H1 (cell line): ENCODE measurements around the gene ARHGEF39. TPM values are rescaled to one million over a fixed set of nuclear protein-coding genes. Genes with fewer than 3 reads are reported as not detected.

ENCODE experiments used
- CTCF ChIA-PET: fragments of 300-600 bp; sonication (Branson Sonifier 250); formaldehyde crosslinking; loops from one replicate; lab custom pipeline; 2021; ENCODE audit not compliant: partially characterized antibody; lab: Charles Lee
- POLR2A ChIA-PET: fragments of 300-600 bp; sonication (Branson Sonifier 250); formaldehyde crosslinking; loops from one replicate; lab custom pipeline; 2021; ENCODE audit warnings: inconsistent platforms; ENCODE audit not compliant: partially characterized antibody; lab: Charles Lee
- DNase-seq, 2 experiments: peaks; one replicate each; pipeline versions ENCODE4 v3.0.0 to v3.0.0-alpha.2; 2010 to 2022; ENCODE audit warnings: low spot score in 2 of 2, low read depth in 1 of 2, mixed read lengths in 1 of 2
- FAIRE-seq: peaks from 2 replicates; lab custom pipeline; 2011; peaks lifted over from hg19 to GRCh38; lab: Jason Lieb, UNC
- H2AFZ ChIP-seq: 2 replicates; pipeline ENCODE4 v1.8.1; 2012; ENCODE audit warnings: low read length, inconsistent platforms
- H2AK5ac ChIP-seq: 2 replicates; pipeline ENCODE4 v1.6.1; 2013; ENCODE audit warnings: low read depth, low read length
- H2BK120ac ChIP-seq: replicated peaks from 2 replicates; pipeline ENCODE3; 2013; ENCODE audit warnings: low read depth, low read length, inconsistent platforms
- H2BK12ac ChIP-seq: 2 replicates; pipeline ENCODE4 v1.6.1; 2013; ENCODE audit warnings: low read depth, low read length
- H2BK15ac ChIP-seq: 2 replicates; pipeline ENCODE4 v1.6.1; 2013; ENCODE audit warnings: low read length
- H2BK20ac ChIP-seq: 2 replicates; pipeline ENCODE4 v1.6.1; 2013; ENCODE audit warnings: low read length
- H2BK5ac ChIP-seq: 2 replicates; pipeline ENCODE4 v1.6.1; 2013; ENCODE audit warnings: low read depth, low read length
- H3K14ac ChIP-seq: 2 replicates; pipeline ENCODE4 v1.6.1; 2013; ENCODE audit warnings: inconsistent platforms; ENCODE audit not compliant: insufficient read length
- H3K18ac ChIP-seq: 2 replicates; pipeline ENCODE4 v1.6.1; 2013; ENCODE audit warnings: low read length; ENCODE audit errors: extremely low read depth
- H3K23ac ChIP-seq: 2 replicates; pipeline ENCODE4 v1.6.1; 2013; ENCODE audit warnings: inconsistent platforms; ENCODE audit not compliant: insufficient read length
- H3K23me2 ChIP-seq: 2 replicates; pipeline ENCODE4 v1.6.1; 2013; ENCODE audit warnings: low read depth, low read length
- H3K27ac ChIP-seq: 2 replicates; pipeline ENCODE4 v1.6.1; 2011; ENCODE audit warnings: low read depth, low read length, inconsistent platforms
- H3K27me3 ChIP-seq, 4 experiments: replicated peaks in 1 of 4; 1 replicate in 1 of 4; 2 replicates in 3 of 4; pipeline versions ENCODE4 v1.6.1 to v1.8.1; 2011 to 2013; ENCODE audit warnings: low read length in 3 of 4, mild to moderate bottlenecking in 3 of 4, inconsistent platforms in 2 of 4, mixed read lengths in 2 of 4, moderate library complexity in 1 of 4; ENCODE audit not compliant: control insufficient read depth in 3 of 4, insufficient read depth in 3 of 4; ENCODE audit errors: extremely low read depth in 1 of 4
- H3K36me3 ChIP-seq, 4 experiments: 2 replicates each; pipeline versions ENCODE4 v1.6.1 to v1.8.1; 2011 to 2013; ENCODE audit warnings: mild to moderate bottlenecking in 4 of 4, low read length in 3 of 4, moderate library complexity in 2 of 4, control low read depth in 1 of 4, inconsistent platforms in 1 of 4; ENCODE audit not compliant: insufficient read depth in 4 of 4, control insufficient read depth in 2 of 4
- H3K4ac ChIP-seq: replicated peaks from 2 replicates; pipeline ENCODE3; 2013; ENCODE audit warnings: low read length, low read depth, mixed read lengths, inconsistent platforms; ENCODE audit not compliant: insufficient read length
- H3K4me1 ChIP-seq, 4 experiments: replicated peaks in 1 of 4; 1 replicate in 1 of 4; 2 replicates in 3 of 4; pipeline versions ENCODE4 v1.6.1 to v1.8.1; 2011 to 2013; ENCODE audit warnings: low read length in 3 of 4, inconsistent platforms in 2 of 4, mixed read lengths in 1 of 4; ENCODE audit not compliant: insufficient read depth in 4 of 4, control insufficient read depth in 3 of 4
- H3K4me2 ChIP-seq, 2 experiments: 2 replicates each; pipeline versions ENCODE4 v1.6.1 to v1.8.1; 2011 to 2013; ENCODE audit warnings: low read depth in 2 of 2, low read length in 2 of 2, control low read depth in 1 of 2, inconsistent platforms in 1 of 2, mild to moderate bottlenecking in 1 of 2; ENCODE audit not compliant: insufficient read depth in 1 of 2
- H3K4me3 ChIP-seq, 4 experiments: fragments of 200-600, 300-600 bp in 1 of 4; sonication (generic), shearing (Covaris generic), sonication (Bioruptor Twin) in 1 of 4; 2 replicates each; pipeline versions ENCODE4 v1.5.1 to v1.8.1; 2011 to 2016; ENCODE audit warnings: low read length in 4 of 4, low read depth in 3 of 4, control low read depth in 2 of 4, inconsistent platforms in 2 of 4, mild to moderate bottlenecking in 2 of 4, mixed read lengths in 1 of 4, moderate library complexity in 1 of 4; ENCODE audit not compliant: insufficient read depth in 2 of 4; ENCODE audit errors: extremely low read depth in 1 of 4
- H3K56ac ChIP-seq: replicated peaks from 2 replicates; pipeline ENCODE3; 2013; ENCODE audit warnings: low read depth, mild to moderate bottlenecking, mixed read lengths, low read length, inconsistent platforms; ENCODE audit not compliant: insufficient read length
- H3K79me1 ChIP-seq: 2 replicates; pipeline ENCODE4 v1.6.1; 2013; ENCODE audit warnings: low read depth, low read length, control low read depth
- H3K79me2 ChIP-seq, 2 experiments: 2 replicates each; pipeline versions ENCODE4 v1.6.1 to v1.8.1; 2012 to 2013; ENCODE audit warnings: low read length in 2 of 2, mild to moderate bottlenecking in 2 of 2, inconsistent platforms in 1 of 2; ENCODE audit not compliant: insufficient read depth in 2 of 2, control insufficient read depth in 1 of 2
- H3K9ac ChIP-seq, 4 experiments: replicated peaks in 1 of 4; 1 replicate in 1 of 4; 2 replicates in 3 of 4; pipeline versions ENCODE4 v1.6.1 to v1.8.1; 2011 to 2013; ENCODE audit warnings: low read depth in 3 of 4, low read length in 3 of 4, control low read depth in 2 of 4, mild to moderate bottlenecking in 2 of 4, moderate library complexity in 2 of 4, inconsistent platforms in 1 of 4; ENCODE audit errors: extremely low read depth in 1 of 4
- H3K9me3 ChIP-seq, 2 experiments: 2 replicates each; pipeline versions ENCODE4 v1.6.1 to v1.8.1; 2012 to 2013; ENCODE audit warnings: mild to moderate bottlenecking in 2 of 2, moderate library complexity in 2 of 2, control low read depth in 1 of 2, inconsistent platforms in 1 of 2, low read depth in 1 of 2, low read length in 1 of 2, mixed read lengths in 1 of 2; ENCODE audit not compliant: insufficient read depth in 2 of 2
- H4K20me1 ChIP-seq, 2 experiments: replicated peaks in 1 of 2; 2 replicates each; pipeline versions ENCODE3 to v1.8.1; 2011 to 2013; ENCODE audit warnings: inconsistent platforms in 2 of 2, low read length in 2 of 2, mild to moderate bottlenecking in 1 of 2; ENCODE audit not compliant: insufficient read depth in 2 of 2, control insufficient read depth in 1 of 2
- H4K5ac ChIP-seq: 2 replicates; pipeline ENCODE4 v1.6.1; 2013; ENCODE audit warnings: low read length, low read depth, mixed read lengths, inconsistent platforms; ENCODE audit not compliant: insufficient read length
- H4K8ac ChIP-seq: 2 replicates; pipeline ENCODE4 v1.8.0; 2013; ENCODE audit warnings: mild to moderate bottlenecking, moderate library complexity, low read length, inconsistent platforms; ENCODE audit not compliant: insufficient read depth; ENCODE audit errors: extremely low read depth
- H4K91ac ChIP-seq: replicated peaks from 2 replicates; pipeline ENCODE3; 2013; ENCODE audit warnings: low read length, mixed read lengths, inconsistent platforms; ENCODE audit not compliant: insufficient read length
- CTCF ChIP-seq, 3 experiments: IDR thresholded peaks; 1 replicate in 2 of 3; 2 replicates in 1 of 3; pipeline versions ENCODE4 v1.5.1 to v1.6.1; 2011; ENCODE audit warnings: low read length in 3 of 3, mild to moderate bottlenecking in 3 of 3, inconsistent platforms in 2 of 3, low read depth in 1 of 3, moderate library complexity in 1 of 3; ENCODE audit not compliant: insufficient read depth in 1 of 3; ENCODE audit errors: control extremely low read depth in 1 of 3
- POLR2AphosphoS5 ChIP-seq: IDR thresholded peaks from 2 replicates; pipeline ENCODE4 v1.6.1; 2011; ENCODE audit warnings: low read depth, low read length
- WGBS, 2 experiments: shearing (Covaris generic) in 1 of 2; methylation state at CpG; one replicate each; pipeline versions ENCODE4 v1.1.6 to v1.1.7; 2013 to 2015; ENCODE audit warnings: low lambda C conversion rate in 2 of 2, mixed read lengths in 2 of 2, inconsistent platforms in 1 of 2, low coverage in 1 of 2, missing lambda C conversion rate in 1 of 2; ENCODE audit not compliant: insufficient replicate concordance in 2 of 2, insufficient coverage in 1 of 2, insufficient read length in 1 of 2; ENCODE audit errors: extremely low coverage in 1 of 2, missing lambda C conversion rate in 1 of 2; 5-methylcytosine and 5-hydroxymethylcytosine counted together
- polyA plus RNA-seq, 7 experiments: library from polyadenylated mRNA; depleted of rRNA in 3 of 7; stranded (reverse) in 5 of 7; unstranded in 2 of 7; fragments of >200 nt in 5 of 7; fragments of 200-250 nt in 2 of 7; gene quantifications; 1 replicate in 5 of 7; 2 replicates in 1 of 7; 4 replicates in 1 of 7; pipeline versions ENCODE4 v1.2.1 to v1.2.3, GENCODE V29; 2011 to 2013; ENCODE audit warnings: missing spikeins in 2 of 7, mixed read lengths in 2 of 7
- total RNA-seq: library from RNA; stranded (reverse); fragmentation: NEBNext Ultra II Directional; extraction: Animal tissue kit (Norgen Biotek cat#: 25700); gene quantifications from 2 replicates; pipeline ENCODE4 v1.2.1, GENCODE V29; 2021

Gene ARHGEF39
- total and polyA plus RNA-seq, 2 of the 8 experiments (the other 6 are each of a cell fraction or from before 2014, with no cell fraction given), result 18.6 to 18.7 TPM

DNA sequence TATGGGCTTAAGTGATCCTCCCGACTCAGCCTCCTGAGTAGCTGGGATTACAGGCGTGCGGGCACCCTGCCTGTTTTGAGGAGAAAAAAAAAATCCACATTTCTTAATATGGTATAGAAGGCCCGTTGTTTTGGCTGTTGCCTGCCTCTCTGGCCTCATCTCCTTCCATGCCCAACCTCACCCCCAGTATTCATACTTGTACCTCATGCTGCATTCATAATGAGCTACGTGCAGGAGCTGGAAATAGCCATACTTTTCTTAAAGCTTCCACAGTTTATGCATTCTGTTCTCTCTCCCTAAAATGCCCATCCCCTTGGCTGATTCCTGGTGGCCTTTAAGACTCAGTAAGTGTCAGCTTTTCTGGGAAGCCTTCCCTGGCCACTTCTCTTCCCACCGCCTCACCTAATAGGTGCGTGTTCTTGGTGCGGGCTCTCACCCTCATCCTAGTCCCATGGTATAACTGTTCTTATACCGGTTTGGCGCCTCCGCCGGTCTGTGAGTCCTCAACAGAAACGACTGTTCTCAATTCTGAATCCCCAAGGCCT is 26.8 kb upstream of the ARHGEF39 start:
- POLR2A ChIA-PET, result interaction anchor here (0.7 to 14.9 kb wide), 16 partner anchors 11 to 153 kb away, joined by 3 to 158 read pairs (median 4); partner anchors contain the start of genes ARHGEF39, CA9, CCDC107 and CREB3
- Histone ChIP-seq H3K27me3 (no peaks in the 10 kb centered on the region), H3K9me3 (no peaks in the 10 kb centered on the region), H3K56ac (no peak overlapping the region), H3K23me2 (peaks cover 12% of the 10 kb centered on the region), H3K4me3 (peak overlapping the region in 1 of 4 experiments; percentile 99; a peak in 3 of 8 replicates), H3K4ac (no peak overlapping the region), H2BK5ac (no peak overlapping the region), H3K4me2 (peak overlapping the region; percentile 84 to 90; a peak in 2 of 4 replicates), H3K23ac (no peak overlapping the region), H4K91ac (no peak overlapping the region), H2AK5ac (no peak overlapping the region), H2AFZ (no peak overlapping the region), H3K27ac (no peak overlapping the region), H4K5ac (no peak overlapping the region), H4K8ac (no peak overlapping the region), H4K20me1 (peaks cover 5 to 6% of the 10 kb centered on the region in 2 experiments), H2BK120ac (no peak overlapping the region), H3K4me1 (peaks cover 6 to 15% (median 8%) of the 10 kb centered on the region in 4 experiments; a peak in 6 of 7 replicates), H3K79me2 (peaks cover 0 to 21% of the 10 kb centered on the region in 2 experiments; a peak in 2 of 4 replicates), H3K36me3 (peaks cover under 1 to 5% (median 4%) of the 10 kb centered on the region in 4 experiments; a peak in 4 of 8 replicates), H3K9ac (no peak overlapping the region), H2BK20ac (no peak overlapping the region), H3K79me1 (peaks cover 2% of the 10 kb centered on the region; the same call in 1 of the 2 replicates), H2BK15ac (0 out of 2 replicates have a peak overlapping the region, but pooled peaks have one; percentile 11), H3K18ac (no peak overlapping the region), H3K14ac (no peak overlapping the region), H2BK12ac (no peak overlapping the region)
- 72% methylated on average over 13 of the region's 13 CpGs; no CpG with 5 or more reads in 1 of the 2 experiments for WGBS, 2 experiments
- DNase-seq, result no peak
- TF ChIP-seq CTCF (IDR thresholded peaks at IDR 0.05; ENCODE audit: control extremely low read depth in 1 of 3, insufficient read depth in 1 of 3, low read depth in 1 of 3, low read length in 3 of 3) (peak in 1 of 3 experiments; percentile 13; a peak in 1 of 4 replicates), POLR2AphosphoS5 (no peak)
- no peak for FAIRE-seq
- CTCF ChIA-PET, result interaction anchor here (0.7 to 14.1 kb wide), 18 partner anchors 9 to 449 kb away, joined by 3 to 347 read pairs (median 4); partner anchors contain the start of genes ARHGEF39, CA9, CCDC107 and RMRP
